GM21367 (cell line): ENCODE results near the gene TWNK.

Experiments
- ATAC-seq: cut with Tn5 transposase; IDR thresholded peaks from one replicate; pipeline ENCODE4 v1.9.1; 2021; ENCODE audit not compliant: unreplicated experiment

The TWNK gene

GRCh38 chr10:100996678-100997359 lies 9.5 kb downstream of the TWNK start:
- ATAC-seq: no peak

- ATAC-seq: no peak
Measured at GRCh38 chr10:100997360-100998182, 10.2 kb downstream of the TWNK start.

- ATAC-seq: no peak
Measured at GRCh38 chr10:100998183-100998990, 11.0 kb downstream of the TWNK start.

GRCh38 chr10:100998991-100999741 lies 11.8 kb downstream of the TWNK start:
- no peak for ATAC-seq

- ATAC-seq: no peak
Measured at GRCh38 chr10:100999742-101000126, 12.4 kb downstream of the TWNK start, which contains the start of gene LZTS2. TSS of gene LZTS2 (plus strand) at chr10:100999808. CDS start at chr10:101002539, 2,731 bp downstream.

GRCh38 chr10:101000127-101000914 lies 13.0 kb downstream of the TWNK start:
- no peak for ATAC-seq

GRCh38 chr10:101000915-101001658 lies 13.7 kb downstream of the TWNK start:
- no peak for ATAC-seq

GRCh38 chr10:101001659-101002035 lies 14.3 kb downstream of the TWNK start:
- no peak for ATAC-seq

GRCh38 chr10:101002456-101002855 lies 15.1 kb downstream of the TWNK start:
- ATAC-seq: no peak

GRCh38 chr10:101003639-101004206 lies 16.4 kb downstream of the TWNK start:
- ATAC-seq: no peak

GRCh38 chr10:101005361-101005760 lies 18.0 kb downstream of the TWNK start:
- no peak for ATAC-seq

GRCh38 chr10:101005869-101006567 lies 18.7 kb downstream of the TWNK start:
- ATAC-seq: no peak

- no peak for ATAC-seq
Measured at GRCh38 chr10:101006593-101007098, 19.3 kb downstream of the TWNK start.

GRCh38 chr10:101007099-101007711 lies 19.9 kb downstream of the TWNK start:
- no peak for ATAC-seq

GRCh38 chr10:101007915-101008822 lies 20.8 kb downstream of the TWNK start:
- ATAC-seq: no peak

GRCh38 chr10:101008823-101009423 lies 21.6 kb downstream of the TWNK start:
- no peak for ATAC-seq
